ENCODE results near the gene IFITM2. TPM values are rescaled to one million over a fixed set of nuclear protein-coding genes. Genes with fewer than 3 reads are reported as not detected.

Gene IFITM2
- total RNA-seq, 4 donors from 2014 or later = 25.6 to 84.1 (median 45.1) TPM

GRCh38 chr11:293271-293851 is 14.3 kb upstream of the IFITM2 start:
- Histone ChIP-seq H3K4me3 (no peak overlapping the region), H3K4me1 (peaks cover 27% of the 10 kb centered on the region), H3K9me3 (no peaks in the 10 kb centered on the region), H3K27me3 (no peaks in the 10 kb centered on the region), H3K36me3 (peaks cover 7% of the 10 kb centered on the region), H3K27ac (no peak overlapping the region)
- DNase-seq (ENCODE audit: low spot score in 2 of 2) = no peak
- TF ChIP-seq CTCF (IDR thresholded peaks at IDR 0.05) = no peak
- no peak for TF ChIP-seq POLR2A (IDR thresholded peaks at IDR 0.05)
- TF ChIP-seq EP300 (IDR thresholded peaks at IDR 0.05) = no peak
- no peak for TF ChIP-seq POLR2AphosphoS5 (IDR thresholded peaks at IDR 0.05)
- 87% methylated on average over 10 of the region's 18 CpGs for WGBS

- Histone ChIP-seq H3K27me3 (peaks cover 6% of the 10 kb centered on the region), H3K36me3 (peaks cover 7% of the 10 kb centered on the region), H3K9me3 (no peaks in the 10 kb centered on the region), H3K4me1 (peaks cover 22% of the 10 kb centered on the region), H3K27ac (no peak overlapping the region), H3K4me3 (no peak overlapping the region)
- 94% methylated on average over 6 of the region's 27 CpGs for WGBS
- TF ChIP-seq CTCF (IDR thresholded peaks at IDR 0.05) (no peak), POLR2A (IDR thresholded peaks at IDR 0.05) (no peak), EP300 (IDR thresholded peaks at IDR 0.05) (no peak), POLR2AphosphoS5 (IDR thresholded peaks at IDR 0.05) (no peak)
- peak in 1 of 2 donors; percentile 62 for DNase-seq (ENCODE audit: low spot score in 2 of 2)
Observed at GRCh38 chr11:293852-294661, 13.6 kb upstream of the IFITM2 start.

- H3K27me3 ChIP-seq = peaks cover 13% of the 10 kb centered on the region
- no peaks in the 10 kb centered on the region for H3K9me3 ChIP-seq
- H3K27ac ChIP-seq = no peak overlapping the region
- peaks cover 7% of the 10 kb centered on the region for H3K36me3 ChIP-seq
- peak in 1 of 2 donors; percentile 59 for DNase-seq (ENCODE audit: low spot score in 2 of 2)
- H3K4me3 ChIP-seq = no peak overlapping the region
- TF ChIP-seq POLR2A (IDR thresholded peaks at IDR 0.05) (no peak), POLR2AphosphoS5 (IDR thresholded peaks at IDR 0.05) (no peak), CTCF (IDR thresholded peaks at IDR 0.05) (no peak), EP300 (IDR thresholded peaks at IDR 0.05) (no peak)
- 89% methylated on average over 12 of the region's 16 CpGs for WGBS
- peaks cover 14% of the 10 kb centered on the region for H3K4me1 ChIP-seq
Observed at GRCh38 chr11:294780-295179, 12.8 kb upstream of the IFITM2 start.

DNA sequence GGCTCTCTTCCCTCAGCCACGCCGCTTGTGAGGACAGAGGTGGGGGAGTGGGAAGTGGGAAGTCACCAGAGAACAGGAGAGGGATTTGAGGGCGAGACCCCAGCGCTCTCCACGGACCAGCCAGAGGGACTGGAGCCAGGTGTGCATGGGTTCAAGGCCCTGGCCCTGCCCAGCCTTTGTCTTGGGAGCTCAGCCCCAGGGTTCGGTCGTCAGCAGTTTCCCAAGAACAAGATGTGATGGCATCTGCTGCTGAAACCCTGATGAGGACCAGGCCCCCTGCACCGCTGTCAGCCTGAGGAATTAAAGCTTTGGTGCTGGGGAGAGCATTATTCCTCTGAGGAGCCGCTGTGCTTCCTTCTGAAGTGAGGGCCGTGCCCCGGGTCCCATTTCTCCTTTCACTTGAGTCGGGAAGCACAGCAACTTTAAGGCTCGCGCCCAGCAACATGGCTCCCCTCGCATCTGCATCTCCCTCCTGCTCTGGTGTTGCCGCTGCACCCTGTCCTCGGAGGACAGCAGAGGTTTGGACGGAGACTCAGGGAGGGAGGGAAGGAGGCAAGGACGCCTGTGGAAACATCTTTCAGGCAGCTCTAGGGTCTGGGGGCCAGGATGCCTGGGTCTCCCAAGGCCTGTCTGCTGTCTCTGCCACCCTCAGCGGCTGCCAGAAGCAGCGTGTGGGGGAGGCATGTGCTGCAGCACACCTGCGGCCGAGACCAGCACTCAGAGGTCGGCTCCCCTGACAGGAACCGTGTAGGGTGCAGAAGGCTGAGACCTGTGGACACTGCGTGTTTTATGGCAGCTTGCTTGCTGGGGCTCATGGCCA is 12.1 kb upstream of the IFITM2 start:
- no peak for TF ChIP-seq POLR2A (IDR thresholded peaks at IDR 0.05)
- peaks cover 17% of the 10 kb centered on the region for H3K27me3 ChIP-seq
- peaks cover 7% of the 10 kb centered on the region for H3K36me3 ChIP-seq
- H3K27ac ChIP-seq = no peak overlapping the region
- WGBS = 85% methylated on average over 21 of the region's 26 CpGs
- no peak overlapping the region for H3K4me3 ChIP-seq
- no peaks in the 10 kb centered on the region for H3K9me3 ChIP-seq
- peaks cover 13% of the 10 kb centered on the region for H3K4me1 ChIP-seq
- DNase-seq (ENCODE audit: low spot score in 2 of 2) = peak in 1 of 2 donors; percentile 53

- DNase-seq (ENCODE audit: low spot score in 2 of 2) = peak in 1 of 2 donors; percentile 67
- Histone ChIP-seq H3K36me3 (peaks cover 7% of the 10 kb centered on the region), H3K27ac (no peak overlapping the region), H3K27me3 (peaks cover 17% of the 10 kb centered on the region), H3K4me3 (no peak overlapping the region), H3K9me3 (no peaks in the 10 kb centered on the region), H3K4me1 (peaks cover 13% of the 10 kb centered on the region)
- TF ChIP-seq CTCF (IDR thresholded peaks at IDR 0.05) (no peak), POLR2A (IDR thresholded peaks at IDR 0.05) (no peak), POLR2AphosphoS5 (IDR thresholded peaks at IDR 0.05) (no peak)
- 86% methylated on average over 5 of the region's 35 CpGs for WGBS
Observed at GRCh38 chr11:296171-297050, 11.2 kb upstream of the IFITM2 start.
